Spleen (tissue), 7 donors: Measurements from ENCODE around the gene ANKRD30B.

Experiments
- CTCF ChIP-seq, 11 experiments: fragments of 200-600 bp in 7 of 11; fragments of 450-650 bp in 4 of 11; sonication (generic) in 4 of 11; IDR thresholded peaks in 8 of 11; conservative IDR thresholded peaks in 3 of 11; 1 replicate in 7 of 11; 2 replicates in 4 of 11; pipeline versions ENCODE4 v1.4.0 to v1.8.0; 2016 to 2021; ENCODE audit warnings: antibody characterized with exemption in 11 of 11, inconsistent platforms in 4 of 11, mild to moderate bottlenecking in 1 of 11
- POLR2AphosphoS5 ChIP-seq, 3 donors: sonication (generic); formaldehyde crosslinking; IDR thresholded peaks; one replicate each; pipeline ENCODE4 v1.5.1; 2017; ENCODE audit warnings: antibody characterized with exemption in 3 of 3
- donor health status: DM: no; HTN: no; CAD: no; lungs with moderate emphysema.
- donor health status: DM: no; HTN: no; CAD: no.
- donor health status: DM: no; HTN: no; CAD: no.

GRCh38 chr18:14747513-14748474, at the start of gene ANKRD30B:
- TF ChIP-seq CTCF (IDR thresholded peaks at IDR 0.05 in 8 of 11, conservative IDR thresholded peaks at IDR 0.05 in 3 of 11) (no peak), POLR2AphosphoS5 (IDR thresholded peaks at IDR 0.05) (no peak)
